ENCODE data around the gene PKN3.
"Not testable (repeated sequence)": the region's sequence is repeated elsewhere in the genome, so short reads cannot be mapped to it uniquely, and the experiment has no call there.

PKN3 gene

DNA sequence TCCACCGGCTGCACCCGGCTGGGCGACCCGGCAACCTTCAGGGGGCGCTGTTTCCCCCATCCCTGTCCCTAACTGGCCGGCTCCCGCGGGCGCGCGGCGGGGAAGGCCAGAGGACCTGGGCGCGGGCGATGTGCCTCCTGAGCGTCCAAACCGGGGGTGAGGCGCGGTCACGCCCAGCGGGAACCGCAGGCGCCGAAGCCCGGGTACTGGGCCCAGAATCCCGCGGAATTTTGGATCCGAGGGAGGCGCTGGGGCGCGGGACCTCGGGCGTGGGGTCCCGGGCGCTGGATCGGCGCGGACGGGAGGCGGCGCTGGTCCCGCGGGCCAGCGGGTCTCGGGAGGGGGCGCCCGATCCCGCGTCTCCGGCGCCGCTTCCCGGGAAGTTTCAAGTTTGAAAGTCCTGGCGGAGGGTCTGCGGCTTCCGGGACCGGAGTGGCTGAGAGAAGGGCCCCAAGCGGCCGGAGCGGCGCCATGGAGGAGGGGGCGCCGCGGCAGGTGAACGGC lies at the start of gene PKN3:
Gene PKN3 (plus strand): TSS at position 59 of the 504 bp plus-strand sequence. CDS start 413 bp downstream, at position 472.
- in situ Hi-C loops (cut with HindIII; ENCODE audit: low pct_ligation_motif_present, low pct_unique_long_range_greater_than_20kb, low sequenced_read_pairs), result no loop called here
- DNase-seq, result peak; percentile 78

DNA sequence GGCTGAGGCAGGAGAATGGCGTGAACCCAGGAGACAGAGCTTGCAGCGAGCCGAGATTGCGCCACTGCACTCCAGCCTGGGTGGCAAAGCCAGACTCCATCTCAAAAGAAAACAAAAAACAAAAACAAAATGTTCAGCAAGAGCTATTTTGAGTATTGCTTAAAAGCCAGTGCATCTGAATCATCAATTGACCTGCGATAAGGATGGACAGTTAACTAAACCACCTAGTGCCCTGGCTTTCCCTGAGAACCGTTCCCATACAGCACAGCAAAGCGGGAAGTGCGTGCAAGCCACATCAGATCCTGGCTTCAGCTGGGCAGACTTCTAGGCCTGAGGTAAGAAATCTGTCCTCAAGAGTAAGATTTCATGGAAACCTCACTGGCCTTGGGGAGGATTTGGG lies 48.4 kb upstream of the PKN3 start:
- in situ Hi-C loops (cut with HindIII; ENCODE audit: low pct_ligation_motif_present, low pct_unique_long_range_greater_than_20kb, low sequenced_read_pairs), result no loop called here
- no peak for DNase-seq

DNA sequence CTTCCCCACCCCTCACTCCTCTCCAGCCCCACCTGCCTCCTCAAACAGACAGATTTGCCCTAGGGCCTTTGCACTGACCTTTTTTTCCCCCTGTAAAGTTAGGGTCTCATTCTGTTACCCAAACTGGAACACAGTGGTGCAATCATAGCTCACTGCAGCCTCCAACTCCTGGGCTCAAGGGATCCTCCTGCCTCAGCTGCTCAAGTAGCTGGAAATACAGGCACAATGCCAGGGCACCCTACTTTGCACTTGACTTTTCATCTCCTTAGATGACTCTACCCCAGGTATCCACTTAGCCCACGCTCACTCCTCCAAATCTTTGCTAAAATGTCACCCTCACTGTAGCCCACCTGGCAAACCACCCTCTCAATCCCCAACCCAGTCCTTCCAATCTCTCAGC lies 47.8 kb upstream of the PKN3 start:
- DNase-seq, result no peak
- in situ Hi-C loops (cut with HindIII; ENCODE audit: low pct_ligation_motif_present, low pct_unique_long_range_greater_than_20kb, low sequenced_read_pairs), result no loop called here

DNA sequence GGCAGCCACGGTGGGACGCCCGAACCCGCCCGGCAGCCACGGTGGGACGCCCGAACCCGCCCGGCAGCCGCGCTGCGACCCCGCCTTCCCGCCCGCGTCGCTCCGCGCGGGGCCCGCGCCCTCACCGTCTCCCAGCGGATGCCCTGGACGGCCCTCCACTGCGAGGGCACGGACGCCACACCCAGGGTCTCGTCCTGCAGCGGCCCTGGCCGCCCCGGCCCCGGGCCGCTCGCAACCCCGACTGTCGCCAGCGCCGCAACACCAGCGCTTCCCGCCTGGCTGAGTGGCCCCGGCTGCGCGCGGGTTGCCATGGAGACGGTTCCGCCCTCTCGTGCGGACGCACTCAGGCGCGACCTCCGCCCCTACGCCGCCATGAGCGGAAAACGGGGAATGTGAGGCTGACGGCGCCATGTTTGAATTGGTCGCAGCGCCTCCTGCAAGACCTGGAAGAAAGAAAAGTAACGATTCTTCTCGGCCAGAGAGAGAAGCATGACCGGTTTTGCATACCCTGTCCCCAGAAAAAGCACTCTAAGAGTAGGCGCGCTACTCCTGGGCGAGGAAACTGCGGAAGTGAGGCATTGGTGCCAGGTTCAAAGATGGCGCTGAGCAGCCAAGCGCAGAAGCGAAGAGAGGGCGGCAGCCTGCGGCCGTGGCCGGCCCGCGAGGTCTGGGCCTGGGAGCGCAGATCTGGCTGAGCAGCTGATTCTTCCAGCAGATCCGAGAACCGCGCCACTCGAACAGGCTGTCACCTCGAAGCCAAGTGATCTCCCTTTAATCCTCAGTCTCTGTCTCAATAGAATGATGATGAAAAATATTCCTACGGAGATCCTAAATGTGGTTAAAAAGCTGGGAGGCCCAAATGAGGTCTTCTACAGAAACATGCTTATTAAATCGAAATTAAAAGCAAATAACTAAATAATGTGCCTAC lies 45.6 kb upstream of the PKN3 start, which contains the start of gene DYNC2I2:
Gene DYNC2I2 (minus strand): TSS at position 432 of the 928 bp plus-strand sequence. CDS start 121 bp downstream, at position 311.
- DNase-seq, result peak; percentile 70
- in situ Hi-C loops (cut with HindIII; ENCODE audit: low pct_ligation_motif_present, low pct_unique_long_range_greater_than_20kb, low sequenced_read_pairs), result no loop called here

DNA sequence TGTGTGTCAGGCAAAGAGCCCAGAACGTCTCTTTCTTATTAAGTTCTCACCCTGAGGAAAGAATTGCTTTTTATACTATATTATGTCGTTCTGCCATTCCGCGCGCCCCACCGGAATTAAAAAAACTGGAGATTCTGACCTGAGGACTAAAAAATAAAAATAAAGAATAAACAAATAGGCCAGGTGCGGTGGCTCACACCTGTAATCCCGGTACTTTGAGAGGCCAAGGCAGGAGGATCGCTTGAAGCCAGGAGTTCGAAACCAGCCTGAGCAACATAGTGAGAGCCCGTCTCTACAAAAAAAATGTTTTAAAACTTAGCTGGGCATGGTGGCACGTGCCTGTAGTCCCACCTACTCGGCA lies 45.0 kb upstream of the PKN3 start:
- in situ Hi-C loops (cut with HindIII; ENCODE audit: low pct_ligation_motif_present, low pct_unique_long_range_greater_than_20kb, low sequenced_read_pairs), result no loop called here
- DNase-seq, result no peak

DNA sequence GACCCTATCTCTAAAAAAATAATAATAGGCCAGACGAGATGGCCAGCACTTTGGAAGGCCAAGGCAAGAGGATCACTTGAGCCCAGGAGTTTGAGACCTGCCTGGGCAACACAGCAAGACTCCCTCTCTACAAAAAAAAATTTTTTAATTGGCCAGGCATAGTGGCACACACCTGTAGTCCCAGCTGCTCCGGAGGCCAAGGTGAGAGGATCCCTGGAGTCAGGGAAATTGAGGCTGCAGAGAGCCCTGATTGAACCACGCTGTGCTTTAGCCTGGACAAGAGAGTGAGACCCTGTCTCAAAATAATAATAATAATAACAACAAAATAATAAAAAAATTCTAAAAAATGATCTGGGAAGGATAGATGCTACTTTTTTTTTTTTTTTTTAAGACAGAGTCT lies 44.5 kb upstream of the PKN3 start:
- in situ Hi-C loops (cut with HindIII; ENCODE audit: low pct_ligation_motif_present, low pct_unique_long_range_greater_than_20kb, low sequenced_read_pairs), result no loop called here
- DNase-seq, result no peak

DNA sequence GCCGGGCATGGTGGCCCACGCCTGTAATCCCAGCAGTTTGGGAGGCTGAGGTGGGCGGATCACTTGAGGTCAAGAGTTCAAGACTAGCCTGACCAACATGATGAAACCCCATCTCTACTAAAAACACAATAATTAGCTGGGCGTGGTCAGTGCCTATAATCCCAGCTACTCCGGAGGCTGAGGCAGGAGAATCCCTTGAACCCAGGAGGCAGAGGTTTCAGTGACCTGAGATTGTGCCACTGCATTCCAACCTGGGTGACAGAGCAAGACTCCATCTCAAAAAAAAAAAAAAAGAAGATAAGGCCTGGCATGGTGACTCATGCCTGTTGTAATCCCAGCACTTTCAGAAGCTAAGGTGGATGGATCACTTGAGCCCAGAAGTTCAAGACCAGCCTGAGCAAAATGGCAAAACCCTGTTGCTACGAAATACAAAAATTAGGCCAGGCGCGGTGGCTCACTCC lies 35.8 kb upstream of the PKN3 start:
- DNase-seq, result not testable (repeated sequence)

DNA sequence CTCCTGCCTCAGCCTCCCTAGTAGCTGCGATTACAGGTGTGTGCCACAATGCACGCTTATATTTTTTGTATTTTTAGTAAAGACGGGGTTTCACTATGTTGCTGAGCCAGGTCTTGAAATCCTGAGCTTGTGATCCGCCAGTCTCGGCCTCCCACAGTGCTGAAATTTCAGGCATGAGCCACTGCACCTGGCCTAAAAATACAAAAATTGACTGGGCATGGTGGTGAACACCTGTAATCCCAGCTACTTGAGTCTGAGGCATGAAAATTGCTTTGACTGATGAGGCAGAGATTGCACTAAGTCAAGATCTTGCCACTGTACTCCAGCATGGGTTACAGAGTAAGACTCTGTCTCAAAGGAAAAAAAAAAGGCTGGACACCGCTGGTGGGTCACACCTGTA lies 32.5 kb upstream of the PKN3 start:
- in situ Hi-C loops (cut with HindIII; ENCODE audit: low pct_ligation_motif_present, low pct_unique_long_range_greater_than_20kb, low sequenced_read_pairs), result no loop called here
- no peak for DNase-seq

More for the DNA sequence above, 35.8 kb upstream of the PKN3 start:
- in situ Hi-C loops (cut with HindIII; ENCODE audit: low pct_ligation_motif_present, low pct_unique_long_range_greater_than_20kb, low sequenced_read_pairs), result not testable (repeated sequence)

DNA sequence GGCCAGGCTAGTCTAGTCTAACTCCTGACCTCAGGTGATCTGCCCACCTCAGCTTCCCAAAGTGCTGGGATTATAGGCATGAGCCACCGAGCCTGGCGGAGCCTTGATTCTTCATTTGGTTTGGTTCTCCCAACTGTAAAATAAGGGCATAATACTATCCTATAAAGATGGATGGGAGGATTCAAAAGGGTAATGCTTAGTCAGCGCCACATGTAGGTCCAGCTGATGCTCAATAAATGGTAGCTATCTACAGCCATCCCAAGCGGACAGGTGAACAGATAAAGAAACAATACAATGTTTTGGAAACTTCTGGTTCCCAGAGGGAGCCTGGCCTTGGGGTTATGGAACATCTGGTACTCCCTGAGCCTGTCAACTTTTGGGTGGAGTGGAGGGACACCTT lies 26.9 kb upstream of the PKN3 start:
- in situ Hi-C loops (cut with HindIII; ENCODE audit: low pct_ligation_motif_present, low pct_unique_long_range_greater_than_20kb, low sequenced_read_pairs), result no loop called here
- no peak for DNase-seq

DNA sequence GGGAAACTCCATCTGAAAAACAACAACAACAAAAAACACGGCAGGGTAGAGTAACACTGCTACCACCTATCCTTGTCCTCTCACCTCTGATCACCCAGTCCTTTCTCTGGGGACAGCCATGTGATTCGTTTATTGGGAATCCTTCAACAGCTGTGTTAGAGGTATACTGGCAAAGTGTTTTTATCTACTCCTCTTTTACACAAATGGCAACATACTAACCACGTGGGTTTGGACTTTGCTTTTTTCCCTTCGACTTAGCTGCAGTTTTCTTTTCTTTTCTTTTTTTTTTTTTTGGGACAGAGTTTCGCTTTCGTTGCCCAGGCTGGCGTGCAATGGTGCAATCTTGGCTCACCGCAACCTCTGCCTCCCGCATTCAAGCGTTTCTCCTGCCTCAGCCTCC lies 24.5 kb upstream of the PKN3 start:
- no peak for DNase-seq
- in situ Hi-C loops (cut with HindIII; ENCODE audit: low pct_ligation_motif_present, low pct_unique_long_range_greater_than_20kb, low sequenced_read_pairs), result no loop called here

DNA sequence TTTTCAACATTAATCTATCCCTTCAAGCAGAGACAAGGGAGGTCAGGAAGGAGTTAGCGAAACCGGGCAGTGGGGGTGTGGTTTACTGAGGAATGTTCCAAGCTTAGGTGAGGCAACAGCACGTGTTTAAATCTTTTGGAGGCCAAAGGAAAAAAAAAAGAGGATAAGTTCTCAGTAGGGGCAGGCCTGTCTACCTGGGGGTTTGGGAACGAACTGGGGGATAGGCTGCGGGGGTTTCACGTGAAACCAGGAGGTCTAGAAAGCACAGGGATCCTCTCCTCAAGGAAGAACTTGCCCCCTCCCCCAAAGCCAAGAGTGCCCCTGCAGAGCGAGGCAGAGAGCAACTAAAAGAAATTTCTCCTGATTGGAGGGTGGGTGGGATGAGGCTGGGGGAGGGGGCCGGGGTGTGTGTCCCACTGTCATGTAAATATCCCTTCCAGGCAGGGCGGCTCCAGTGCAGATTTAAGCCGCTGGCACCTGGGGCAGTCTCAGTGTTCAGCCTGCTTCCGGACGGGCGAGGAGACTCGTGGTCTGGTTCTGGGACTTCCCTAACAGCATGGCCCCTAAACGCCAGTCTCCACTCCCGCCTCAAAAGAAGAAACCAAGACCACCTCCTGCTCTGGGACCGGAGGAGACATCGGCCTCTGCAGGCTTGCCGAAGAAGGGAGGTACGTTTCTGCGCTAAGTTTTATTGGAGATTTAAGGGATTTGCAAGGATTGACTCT lies 18.8 kb upstream of the PKN3 start:
- DNase-seq, result peak; percentile 37
- in situ Hi-C loops (cut with HindIII; ENCODE audit: low pct_ligation_motif_present, low pct_unique_long_range_greater_than_20kb, low sequenced_read_pairs), result no loop called here

DNA sequence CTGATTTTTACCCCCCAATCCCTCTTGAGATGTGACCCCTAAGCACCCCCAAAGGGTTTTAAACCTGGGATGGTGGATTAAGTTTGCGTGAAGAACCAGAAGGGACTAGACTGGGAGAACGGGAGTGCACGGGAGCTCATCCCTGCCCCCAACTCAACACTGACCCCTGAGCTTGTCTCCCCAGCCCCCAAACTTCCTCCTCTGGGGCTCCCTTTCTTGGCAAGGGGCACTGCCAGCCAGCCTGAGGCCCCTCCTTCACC lies 18.3 kb upstream of the PKN3 start:
- no peak for DNase-seq
- in situ Hi-C loops (cut with HindIII; ENCODE audit: low pct_ligation_motif_present, low pct_unique_long_range_greater_than_20kb, low sequenced_read_pairs), result no loop called here

DNA sequence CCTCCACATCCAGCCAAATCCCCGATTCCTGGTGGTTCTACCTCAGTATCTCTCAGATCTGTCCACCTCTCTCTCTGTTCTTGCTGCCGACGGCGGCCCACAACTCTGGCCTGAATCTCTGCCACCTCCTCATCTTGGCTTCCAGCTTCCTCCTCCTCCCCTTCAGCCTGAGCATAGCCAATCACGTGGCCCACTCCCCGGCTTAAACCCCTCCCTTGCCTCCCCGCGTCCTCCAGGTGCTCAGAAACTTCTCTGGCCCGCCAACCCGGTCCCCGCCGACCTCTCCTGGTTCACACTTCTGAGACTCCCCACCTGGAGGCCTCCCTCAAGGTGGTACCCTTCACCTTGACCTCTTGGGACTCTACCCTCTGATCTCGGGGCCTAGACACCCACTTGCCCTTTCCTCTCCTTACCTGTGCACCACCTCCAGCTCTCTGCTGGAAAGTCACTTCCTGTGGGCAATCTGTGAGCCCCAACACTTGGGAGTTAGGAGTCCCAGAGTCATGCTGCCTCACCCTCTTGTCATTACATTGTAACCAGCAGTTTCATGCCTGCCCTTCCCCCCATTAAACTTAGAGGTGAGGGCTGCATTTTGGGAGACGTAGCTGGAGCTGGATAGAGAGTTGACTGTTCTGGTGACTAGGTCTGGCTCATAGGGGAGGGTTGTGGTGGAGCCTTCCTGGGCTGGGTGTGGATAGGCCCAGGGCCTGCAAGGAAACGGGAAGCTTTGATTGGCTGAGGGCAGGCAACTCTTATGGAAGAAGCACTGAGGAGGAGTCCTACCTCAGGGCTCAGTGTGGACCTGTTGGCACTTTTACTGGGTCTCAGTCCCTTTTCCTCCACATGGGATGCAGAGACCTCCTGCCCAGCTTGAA lies 17.7 kb upstream of the PKN3 start:
- peak; percentile 88 for DNase-seq
- in situ Hi-C loops (cut with HindIII; ENCODE audit: low pct_ligation_motif_present, low pct_unique_long_range_greater_than_20kb, low sequenced_read_pairs), result no loop called here

DNA sequence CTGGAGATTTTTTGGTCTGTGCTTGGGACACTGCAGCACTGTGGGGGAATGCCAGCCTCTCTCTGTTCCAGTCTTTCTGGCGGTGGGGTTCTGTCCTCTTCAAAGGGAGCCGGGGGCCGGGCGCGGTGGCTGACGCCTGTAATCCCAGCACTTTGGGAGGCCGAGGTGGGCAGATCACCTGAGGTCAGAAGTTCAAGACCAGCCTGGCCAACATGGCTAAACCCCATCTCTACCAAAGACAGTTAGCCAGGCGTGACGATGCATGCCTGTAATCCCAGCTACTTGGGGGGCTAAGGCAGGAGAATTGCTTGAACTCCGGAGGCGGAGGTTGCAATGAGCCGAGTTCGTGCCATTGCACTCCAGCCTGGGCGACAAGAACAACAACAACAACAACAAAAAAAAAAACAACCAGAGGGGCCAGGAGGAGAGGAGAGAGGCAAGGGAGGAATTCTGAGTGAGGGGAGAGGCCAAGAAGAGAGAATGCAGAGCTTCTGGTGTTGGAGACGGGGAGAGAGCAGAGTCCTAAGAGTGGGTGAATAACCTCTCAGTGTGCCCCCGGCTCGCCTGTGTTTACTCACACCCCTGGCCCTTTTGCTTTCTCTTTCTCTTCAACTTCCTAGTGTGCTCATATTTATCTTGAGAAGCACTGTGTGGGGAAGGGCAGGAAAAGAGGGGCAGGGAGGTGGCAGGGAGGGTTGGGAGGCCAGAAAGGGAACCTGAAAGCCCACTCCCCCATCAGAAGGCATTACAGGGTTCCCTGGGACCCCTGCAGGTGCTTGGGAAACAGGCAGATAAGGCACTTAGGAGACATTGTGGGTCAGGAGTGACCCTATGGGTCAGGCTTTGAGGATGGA lies 16.4 kb upstream of the PKN3 start:
- in situ Hi-C loops (cut with HindIII; ENCODE audit: low pct_ligation_motif_present, low pct_unique_long_range_greater_than_20kb, low sequenced_read_pairs), result no loop called here
- peak; percentile 39 for DNase-seq

DNA sequence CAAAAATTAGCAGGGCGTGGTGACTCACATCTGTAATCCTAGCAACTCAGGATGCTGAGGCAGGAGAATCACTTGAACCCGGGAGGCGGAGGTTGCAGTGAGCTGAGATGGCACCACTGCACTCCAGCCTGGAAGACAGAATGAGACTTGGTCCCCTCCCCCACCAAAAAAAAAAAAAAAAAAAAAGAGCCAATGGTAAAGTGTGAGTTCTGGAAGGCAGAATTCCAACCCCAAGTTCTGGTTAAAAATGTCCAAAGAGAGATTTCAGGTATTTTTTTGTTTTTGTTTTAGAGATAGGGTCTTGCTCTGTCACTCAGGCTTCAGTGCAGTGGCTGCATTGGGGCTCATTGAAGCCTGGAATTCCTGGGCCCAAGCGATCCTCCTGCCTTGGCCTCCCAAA lies 14.8 kb upstream of the PKN3 start:
- DNase-seq, result no peak
- in situ Hi-C loops (cut with HindIII; ENCODE audit: low pct_ligation_motif_present, low pct_unique_long_range_greater_than_20kb, low sequenced_read_pairs), result no loop called here

DNA sequence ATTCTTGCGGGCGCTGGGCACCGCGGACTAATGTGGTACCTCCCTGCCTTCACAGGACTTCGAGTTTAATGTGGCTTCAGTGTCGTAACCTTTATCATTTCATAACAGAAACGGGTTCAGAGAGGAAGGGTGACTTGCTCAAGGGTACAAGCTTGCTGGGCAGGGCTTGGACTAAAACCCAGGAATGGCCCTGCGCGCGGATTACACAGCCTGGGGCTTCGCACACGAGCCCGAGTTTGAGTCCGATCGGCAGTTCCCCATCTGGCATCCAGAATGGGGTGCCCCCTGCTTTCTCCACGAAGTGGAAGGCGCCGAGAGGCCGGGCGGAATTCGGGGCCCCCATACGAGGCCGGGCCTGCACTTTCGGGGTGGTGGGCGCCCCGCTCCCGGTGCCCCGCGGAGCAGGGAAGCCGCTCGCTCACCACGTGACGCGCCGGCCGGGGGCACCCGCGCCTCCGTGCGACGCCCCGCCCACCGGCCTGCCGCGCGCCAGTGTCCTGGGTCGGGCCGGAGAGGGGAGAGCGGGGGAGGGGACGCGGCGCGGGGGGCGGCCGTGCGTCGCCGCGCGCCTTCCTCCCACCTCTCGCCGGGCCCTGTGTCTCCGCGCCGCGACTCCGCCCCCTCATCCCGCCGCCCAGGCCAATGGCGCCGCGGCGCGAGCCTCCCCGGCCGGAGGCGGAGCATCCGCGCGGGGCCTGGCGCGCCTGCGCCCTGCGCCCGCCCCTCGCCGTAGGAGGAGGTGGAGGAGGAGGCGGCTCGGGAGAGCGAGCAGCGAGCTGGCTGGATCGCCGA lies 13.6 kb upstream of the PKN3 start, which contains the start of gene SET:
Gene SET (plus strand): TSS at position 722 of the 792 bp plus-strand sequence. CDS start 361 bp downstream, outside the sequence.
- DNase-seq, result peak; percentile 91
- in situ Hi-C loops (cut with HindIII; ENCODE audit: low pct_ligation_motif_present, low pct_unique_long_range_greater_than_20kb, low sequenced_read_pairs), result no loop called here

DNA sequence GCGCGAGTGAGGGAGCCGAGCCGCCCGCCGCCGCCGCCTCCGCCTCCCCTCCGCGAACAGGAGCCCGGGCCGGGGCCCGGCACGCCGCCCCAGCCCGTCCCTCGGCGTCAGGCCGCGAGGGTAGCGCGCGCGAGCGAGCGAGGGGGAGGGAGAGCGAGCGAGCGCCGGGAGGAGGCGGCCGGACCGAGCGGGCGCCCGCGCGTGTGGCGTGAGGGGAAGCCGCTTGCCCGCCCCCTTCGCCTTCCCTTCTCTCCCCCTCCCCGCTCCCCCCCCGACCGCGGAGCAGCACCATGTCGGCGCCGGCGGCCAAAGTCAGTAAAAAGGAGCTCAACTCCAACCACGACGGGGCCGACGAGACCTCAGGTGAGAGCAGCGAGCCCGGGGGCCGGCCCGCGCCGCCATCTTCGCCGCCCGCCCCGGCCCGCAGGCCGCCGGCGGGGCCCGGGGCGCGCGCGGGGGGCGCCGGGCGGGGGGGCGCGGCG lies 13.0 kb upstream of the PKN3 start:
- no peak for DNase-seq
- in situ Hi-C loops (cut with HindIII; ENCODE audit: low pct_ligation_motif_present, low pct_unique_long_range_greater_than_20kb, low sequenced_read_pairs), result no loop called here

All from ACHN (cell line).